HG03439 (cell line): ENCODE measurements around the gene BTBD9.

Experiments
- ATAC-seq: cut with Tn5 transposase; IDR thresholded peaks from one replicate; pipeline ENCODE4 v1.9.1; 2021; ENCODE audit warnings: mild to moderate bottlenecking, moderate library complexity; ENCODE audit not compliant: unreplicated experiment

Gene BTBD9

DNA sequence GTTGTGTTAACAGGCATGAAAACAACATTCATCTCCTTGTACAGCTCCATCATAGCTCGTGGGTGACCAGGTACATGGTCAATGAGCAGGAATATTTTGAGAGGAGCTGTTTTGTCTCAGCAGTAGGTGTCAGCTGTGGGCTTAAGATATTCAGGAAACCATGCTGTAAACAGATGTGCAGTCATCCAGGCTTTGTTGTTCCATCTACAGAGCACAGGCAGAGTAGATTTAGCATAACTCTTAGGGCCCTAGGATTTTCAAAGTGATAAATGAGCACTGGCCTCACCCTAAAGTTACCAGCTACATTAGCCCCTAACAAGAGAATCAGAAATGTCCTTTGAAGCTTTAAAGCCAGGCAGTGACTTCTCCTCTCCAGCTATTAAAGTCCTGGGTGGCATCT, 154.2 kb downstream of the BTBD9 start:
- ATAC-seq, result no peak

DNA sequence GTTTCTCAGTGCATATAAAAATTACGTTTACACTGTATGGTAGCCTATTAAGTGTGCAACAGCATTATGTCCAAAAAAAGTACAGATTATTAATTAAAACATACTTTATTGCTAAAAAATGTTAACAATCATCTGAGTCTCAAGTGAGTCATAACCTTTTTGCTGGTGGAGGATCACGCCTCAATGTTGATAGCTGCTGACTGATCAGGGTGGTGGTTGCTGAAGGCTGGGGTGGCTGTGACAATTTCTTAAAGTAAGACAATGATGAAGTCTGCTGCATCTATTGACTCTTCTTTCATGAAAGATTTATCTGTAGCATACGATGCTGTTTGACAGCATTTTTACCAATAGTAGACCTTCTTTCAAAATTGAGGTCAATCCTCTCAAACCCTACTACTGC, 155.1 kb downstream of the BTBD9 start:
- no peak for ATAC-seq

DNA sequence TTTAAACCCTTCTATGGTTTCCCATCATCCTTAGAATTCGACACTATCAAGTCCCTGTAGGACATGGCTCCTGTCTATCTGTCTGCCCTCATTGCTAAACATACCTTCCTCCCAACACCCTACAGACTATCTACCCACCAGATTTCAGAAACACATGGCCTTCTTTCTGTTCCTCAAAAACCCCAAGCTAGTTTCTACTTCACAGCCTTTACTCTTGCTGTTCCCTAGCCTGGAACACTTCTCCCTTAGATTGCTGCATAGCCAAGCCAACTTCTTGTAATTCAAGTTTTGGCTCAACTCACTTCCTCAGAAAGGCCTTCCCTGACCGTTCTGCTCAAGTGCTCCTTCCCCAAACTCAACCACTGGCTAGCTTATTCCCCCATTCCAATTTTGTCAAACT, 156.2 kb downstream of the BTBD9 start:
- ATAC-seq, result no peak

DNA sequence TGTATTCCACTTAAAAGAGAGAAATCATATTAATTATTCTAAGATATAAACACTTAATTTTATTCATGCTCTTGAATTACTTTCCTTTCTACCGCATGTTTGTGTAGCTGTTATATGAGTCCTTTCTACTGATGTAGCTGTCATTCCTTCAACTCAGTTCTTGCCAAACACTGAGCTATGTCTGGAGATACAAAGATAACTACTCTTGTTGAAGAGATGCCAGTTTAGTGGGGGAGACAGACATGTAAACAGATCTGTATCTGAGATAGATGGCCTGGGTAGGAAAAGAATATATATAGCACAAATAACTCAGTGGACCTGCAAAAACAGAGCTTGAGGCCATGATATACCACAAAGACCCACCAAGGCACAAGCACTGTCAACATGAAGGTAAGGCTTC, 157.3 kb downstream of the BTBD9 start:
- ATAC-seq, result no peak

DNA sequence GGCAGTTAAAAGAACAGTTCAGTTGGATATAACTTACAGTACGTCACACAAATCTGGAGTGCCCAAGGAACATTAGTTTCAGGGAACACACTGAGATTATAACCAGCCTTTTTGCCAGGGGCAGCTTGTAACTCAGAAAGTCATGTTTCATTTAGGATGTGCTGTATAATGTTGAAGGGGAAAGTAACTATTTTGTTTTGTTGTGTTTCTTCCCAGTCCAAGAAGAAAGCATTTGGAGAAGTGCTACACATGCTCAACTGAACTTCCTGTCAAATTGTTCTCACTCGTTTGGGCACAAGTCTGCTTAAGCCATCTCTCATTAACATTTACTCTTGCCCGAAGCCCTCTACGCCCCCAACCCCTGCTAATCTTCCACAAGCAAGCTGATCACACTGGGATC, 157.9 kb downstream of the BTBD9 start:
- no peak for ATAC-seq

DNA sequence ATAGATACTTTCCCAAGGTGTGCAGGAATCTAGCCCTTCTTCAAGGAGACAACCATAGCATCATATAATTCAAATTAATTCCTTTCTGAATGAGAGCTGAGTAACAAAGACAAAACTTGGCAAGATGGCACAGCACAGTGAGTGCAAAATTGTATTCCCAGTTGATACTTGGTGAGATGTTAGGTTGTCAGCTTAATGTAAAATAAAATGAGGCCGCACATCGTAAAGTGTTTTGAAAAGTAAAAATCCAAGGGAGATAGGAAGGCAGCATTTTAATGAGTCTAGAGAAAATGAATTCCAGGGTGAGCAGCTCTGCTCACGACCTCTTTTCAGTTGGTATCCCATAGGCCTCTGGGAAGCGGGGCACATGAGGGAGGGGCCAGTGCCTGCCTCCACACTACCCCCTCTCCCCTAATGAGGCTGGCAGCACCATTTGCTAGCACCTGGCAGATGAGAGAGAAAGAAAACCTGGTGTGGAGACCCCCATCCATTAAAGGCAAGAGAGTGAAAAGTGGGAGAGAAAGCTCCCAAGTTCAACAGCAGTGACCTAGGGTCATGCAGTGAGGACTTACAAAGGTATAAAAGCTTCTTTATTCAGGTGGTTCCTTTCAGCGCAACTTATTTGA, 158.4 kb downstream of the BTBD9 start:
- ATAC-seq, result no peak

DNA sequence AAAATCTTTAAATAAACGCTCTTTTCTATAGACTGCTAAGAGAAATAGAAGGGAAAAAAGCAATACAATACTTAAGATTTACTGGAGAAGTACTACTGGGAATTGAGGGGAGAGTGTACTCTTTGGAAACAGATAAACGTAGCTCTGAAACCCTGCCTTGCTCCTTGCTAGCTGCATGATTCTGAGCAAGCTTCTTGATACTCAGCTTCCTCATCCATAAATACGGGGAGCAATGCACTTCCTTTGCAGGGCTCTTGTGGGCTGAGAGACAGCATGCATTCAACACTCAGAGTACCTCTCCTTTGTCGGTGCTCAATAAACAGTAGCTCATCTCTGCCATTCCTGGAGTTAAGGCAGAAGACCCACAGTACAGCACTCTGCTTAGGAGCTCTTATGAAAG, 159.7 kb downstream of the BTBD9 start:
- ATAC-seq, result no peak

DNA sequence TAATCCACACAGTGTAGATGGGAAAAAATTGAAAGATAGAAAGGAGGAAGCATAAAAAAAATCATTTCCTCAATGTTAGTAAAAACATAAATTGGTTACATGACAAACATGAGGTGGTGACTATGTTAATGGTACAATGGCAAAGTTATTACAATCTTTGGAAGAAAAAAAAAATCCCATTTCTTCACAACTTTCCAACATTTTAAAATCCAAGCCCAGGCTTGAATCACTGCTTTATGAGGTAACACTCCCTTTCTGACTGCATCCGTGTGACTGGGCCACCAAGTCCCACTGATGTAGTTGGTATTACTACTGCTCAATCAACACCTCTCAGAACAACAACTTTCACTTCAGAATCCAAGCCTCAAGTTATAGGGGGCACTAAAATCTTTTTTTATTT, 160.4 kb downstream of the BTBD9 start:
- ATAC-seq, result no peak

DNA sequence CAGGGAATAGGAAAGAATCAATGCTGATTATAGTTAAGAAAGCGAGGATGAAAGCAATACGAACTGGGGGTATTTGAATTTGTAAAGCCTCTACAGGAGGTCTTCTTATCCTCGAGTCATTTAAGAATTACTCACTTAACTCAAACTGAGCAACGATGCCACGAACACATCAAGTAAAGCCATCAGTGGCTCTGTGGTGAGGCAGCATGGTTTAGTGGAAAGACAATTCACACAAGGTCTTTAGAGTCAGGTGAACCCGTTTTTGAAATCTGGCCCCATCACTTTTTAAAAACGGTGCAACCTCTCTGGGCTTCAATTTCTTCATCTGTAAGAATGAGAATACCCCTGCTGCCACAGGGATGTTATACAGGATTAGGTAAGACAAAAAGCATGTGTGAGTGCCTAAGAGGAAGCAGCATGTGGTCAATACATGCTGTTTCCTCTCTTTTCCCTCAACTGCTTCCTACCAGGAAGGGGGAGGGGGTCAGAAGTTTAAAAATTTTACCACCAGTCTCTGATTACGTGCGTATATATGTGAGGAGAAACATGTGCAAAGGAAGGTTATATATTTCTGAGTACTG, 162.0 kb downstream of the BTBD9 start:
- ATAC-seq, result no peak

DNA sequence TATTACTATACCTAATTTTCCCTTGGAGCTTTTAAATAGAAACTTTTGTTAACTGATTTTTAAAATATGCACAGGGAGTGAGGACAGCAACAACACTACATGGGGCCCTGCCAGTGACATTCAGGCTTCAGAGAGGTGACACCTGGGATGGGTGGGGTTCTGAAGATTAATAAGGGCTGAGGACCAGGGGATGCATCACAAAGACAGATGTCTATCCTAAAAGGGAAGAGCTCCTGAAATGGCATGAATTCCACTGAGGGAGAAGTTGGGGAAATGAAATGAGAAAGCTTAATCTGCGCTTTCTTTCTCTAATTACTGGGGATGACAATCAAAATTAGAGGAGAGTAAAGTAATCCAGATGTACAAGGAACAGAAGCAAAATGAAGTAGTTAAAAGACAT, 162.8 kb downstream of the BTBD9 start:
- ATAC-seq, result no peak

DNA sequence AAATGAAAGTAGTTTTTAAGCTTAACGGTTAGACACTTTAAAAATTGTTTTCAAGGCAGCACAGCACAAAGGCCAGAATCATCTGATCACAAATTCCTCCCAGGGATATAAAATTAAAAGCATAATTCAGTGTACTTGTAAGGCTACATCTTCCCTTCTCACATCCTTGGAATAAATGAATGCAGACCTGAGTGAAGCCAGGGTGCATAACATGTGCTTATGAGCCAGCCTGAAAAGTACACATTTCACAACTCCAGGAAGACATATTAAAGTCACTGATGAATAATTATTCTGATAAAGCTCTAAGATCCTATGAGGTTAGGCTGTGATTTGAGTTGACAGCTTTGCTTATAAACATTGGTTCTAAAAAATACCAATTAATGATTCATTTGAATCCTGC, 163.6 kb downstream of the BTBD9 start:
- ATAC-seq, result no peak

DNA sequence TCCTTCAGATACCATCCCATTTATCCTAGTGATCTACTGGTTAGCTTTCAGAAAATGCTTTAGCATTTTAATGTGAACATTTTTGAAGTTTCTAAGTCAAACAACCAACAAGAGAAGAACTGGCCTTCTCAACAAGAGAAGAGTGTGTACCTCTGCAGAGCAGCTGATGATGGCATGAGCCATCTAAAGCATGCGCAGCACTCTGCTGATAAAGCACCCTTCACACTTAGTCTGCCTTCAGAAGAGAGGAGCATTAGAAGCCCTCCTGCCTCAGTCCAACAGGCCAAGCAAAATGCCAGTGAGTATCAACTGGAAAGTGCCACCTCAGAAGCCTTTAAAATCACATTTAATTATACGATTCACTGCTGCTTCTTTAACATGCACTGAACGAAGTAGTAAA, 169.2 kb downstream of the BTBD9 start:
- no peak for ATAC-seq

DNA sequence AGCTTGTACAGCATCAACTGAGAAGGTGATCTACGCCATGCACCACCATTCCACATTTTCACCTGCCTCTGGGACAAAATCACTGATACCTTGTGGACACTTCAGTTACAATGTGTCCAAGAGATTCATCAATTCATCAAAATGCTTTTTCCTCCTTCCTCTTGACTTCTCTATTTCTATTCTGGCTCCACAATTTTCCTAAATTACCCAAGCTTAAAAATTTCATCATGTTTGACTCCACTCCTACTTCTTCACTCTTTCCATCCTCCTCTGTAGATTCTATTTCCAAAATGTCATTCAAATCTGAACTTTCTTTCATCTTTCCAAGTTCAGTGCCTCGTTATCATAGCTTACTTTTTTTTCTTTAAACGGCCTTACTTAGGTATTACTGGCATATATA, 172.2 kb downstream of the BTBD9 start:
- ATAC-seq, result no peak

DNA sequence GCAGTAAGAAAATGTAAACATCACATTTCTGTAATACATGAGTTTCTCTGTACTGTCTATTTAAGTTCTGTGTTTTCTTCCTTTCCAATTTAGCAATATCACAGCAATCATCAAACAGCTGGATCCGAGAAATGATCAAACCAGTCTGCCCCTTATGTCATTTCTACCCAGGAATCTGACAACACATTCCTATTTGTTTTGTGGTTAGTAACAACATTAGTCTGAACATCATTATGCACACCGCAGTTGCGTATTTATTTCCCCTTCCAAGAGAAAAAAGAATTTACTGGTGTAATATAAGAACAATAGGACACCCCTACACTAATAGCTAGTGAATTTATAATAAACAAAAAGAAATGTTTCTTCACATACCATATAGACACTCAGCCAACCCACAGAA, 179.5 kb downstream of the BTBD9 start:
- no peak for ATAC-seq

DNA sequence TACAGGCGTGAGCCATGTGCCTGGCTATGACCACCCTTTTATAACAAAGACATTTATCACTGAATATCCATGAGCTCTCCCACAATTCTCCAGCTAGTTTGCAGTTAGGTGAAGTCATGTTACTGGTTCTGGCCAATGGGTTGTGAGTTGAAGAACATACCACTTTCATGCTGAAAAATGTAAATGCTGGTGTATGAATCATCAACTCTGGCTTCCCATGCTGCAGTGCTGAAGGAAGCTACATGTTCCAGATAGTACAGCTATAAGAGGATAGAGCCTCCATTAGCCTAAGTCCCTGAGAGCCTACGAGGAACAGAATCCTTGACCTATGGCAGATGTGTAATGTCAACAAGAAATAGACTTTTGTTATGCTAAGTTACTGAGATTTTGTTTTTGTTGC, 180.4 kb downstream of the BTBD9 start:
- no peak for ATAC-seq

DNA sequence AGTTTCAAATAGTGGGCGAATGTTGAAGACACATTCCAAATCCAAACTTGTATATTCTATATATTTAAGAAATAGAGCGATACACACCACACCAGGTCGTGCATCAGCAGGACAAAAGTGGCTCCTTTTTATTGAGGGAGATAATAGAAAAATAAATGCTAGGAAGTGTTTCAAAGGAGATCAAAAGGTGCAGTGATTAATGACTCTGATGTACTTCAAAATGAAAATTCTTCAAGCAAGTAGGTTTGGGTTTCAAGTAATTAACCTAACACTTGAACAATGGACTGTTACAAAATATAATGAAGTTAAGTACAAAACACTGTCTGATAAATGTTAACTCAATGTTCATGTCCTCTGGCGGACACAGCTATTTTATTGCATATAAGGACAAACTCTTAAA, 185.9 kb downstream of the BTBD9 start:
- ATAC-seq, result no peak

DNA sequence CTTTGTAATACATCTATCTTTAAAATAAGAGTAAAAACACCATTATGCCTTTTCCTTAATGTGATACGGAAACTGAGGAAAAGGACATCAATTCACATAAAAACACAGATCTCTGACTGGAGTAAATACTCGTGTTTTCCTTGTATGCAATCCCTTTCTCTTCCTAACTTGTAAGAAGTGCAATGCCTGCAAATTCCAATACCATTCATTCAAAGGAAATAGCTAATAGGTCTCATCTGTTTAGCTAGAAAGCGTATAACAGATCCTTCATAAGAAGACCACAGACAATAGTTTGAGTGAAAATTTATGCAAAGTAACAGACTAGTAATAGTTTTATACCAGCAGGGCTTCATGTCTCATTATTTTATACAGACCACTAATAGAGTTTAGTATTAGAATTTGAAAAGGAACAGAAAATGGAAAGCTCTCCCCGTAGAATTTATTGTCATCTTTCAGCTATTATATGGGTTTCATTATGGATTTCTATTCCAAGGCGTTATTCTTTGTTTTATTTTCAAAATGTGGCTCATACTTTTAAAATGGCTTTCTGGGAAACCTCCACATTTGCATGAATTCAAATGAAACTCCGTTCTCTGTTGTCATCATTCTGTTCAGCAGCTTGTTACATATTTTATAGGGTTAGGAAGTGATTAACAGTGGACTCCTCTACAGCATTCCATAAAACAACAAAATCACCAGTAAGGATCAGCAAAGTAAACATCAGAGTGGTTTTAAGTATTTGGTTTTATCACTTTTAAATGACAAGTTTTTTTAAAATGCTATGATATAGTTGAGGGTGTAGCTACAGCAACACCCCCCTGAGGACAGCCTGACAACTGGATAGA, 186.7 kb downstream of the BTBD9 start:
- no peak for ATAC-seq

DNA sequence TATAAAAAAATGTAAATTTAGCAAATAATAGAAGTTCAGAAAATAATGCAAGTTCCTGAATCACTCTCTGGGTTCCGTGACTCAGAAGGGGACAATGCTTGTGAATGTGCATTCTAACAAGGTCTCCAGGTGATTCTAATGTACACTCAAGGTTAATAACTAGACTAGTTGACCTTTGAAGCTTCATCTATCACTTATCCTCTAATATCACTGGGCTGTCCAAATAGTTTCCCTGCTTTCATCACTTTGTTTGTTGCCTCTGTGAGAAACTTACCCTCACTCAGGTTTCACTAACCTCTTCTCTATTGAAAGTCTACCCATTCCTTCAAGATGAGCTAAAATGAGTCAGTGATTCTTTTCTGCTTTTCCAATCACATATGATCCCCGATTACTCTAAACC, 189.0 kb downstream of the BTBD9 start:
- no peak for ATAC-seq

DNA sequence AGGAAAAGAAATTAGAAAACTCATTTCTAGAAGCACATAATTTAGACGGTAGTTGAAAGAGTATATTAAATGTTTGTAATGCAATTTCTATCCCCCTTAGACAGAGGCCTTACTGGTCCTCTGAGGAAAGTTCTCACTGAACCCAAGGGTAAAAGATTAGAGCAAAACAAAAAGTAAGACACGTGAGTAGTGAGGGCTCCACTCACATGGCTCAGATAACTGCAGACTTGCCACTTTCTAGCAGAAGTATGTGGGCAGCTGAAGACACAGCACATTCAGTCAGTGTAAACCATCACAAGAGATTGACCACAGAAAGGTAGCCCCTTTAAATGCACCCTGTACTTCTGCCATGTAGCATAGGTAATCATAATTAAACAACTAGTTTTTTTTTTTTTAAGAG, 193.8 kb downstream of the BTBD9 start:
- ATAC-seq, result no peak

DNA sequence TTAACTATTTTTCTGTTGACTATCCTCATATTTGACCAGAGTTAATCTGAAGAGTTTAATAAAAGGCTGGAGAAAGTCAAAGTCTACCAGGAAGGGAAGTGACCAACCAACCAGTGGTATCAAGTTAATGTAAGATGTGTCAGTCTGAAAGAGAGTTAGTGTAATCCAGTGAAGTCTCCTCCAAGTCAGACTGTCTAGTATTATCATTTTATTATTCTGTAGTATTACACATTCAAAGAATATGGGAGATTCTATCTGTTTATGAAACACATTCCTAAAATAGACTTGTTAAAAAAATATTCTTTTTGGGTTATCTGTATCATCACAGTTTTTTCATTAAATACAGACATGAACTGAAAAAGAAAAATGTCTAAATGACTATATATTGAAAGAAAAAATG, 194.4 kb downstream of the BTBD9 start:
- ATAC-seq, result no peak

DNA sequence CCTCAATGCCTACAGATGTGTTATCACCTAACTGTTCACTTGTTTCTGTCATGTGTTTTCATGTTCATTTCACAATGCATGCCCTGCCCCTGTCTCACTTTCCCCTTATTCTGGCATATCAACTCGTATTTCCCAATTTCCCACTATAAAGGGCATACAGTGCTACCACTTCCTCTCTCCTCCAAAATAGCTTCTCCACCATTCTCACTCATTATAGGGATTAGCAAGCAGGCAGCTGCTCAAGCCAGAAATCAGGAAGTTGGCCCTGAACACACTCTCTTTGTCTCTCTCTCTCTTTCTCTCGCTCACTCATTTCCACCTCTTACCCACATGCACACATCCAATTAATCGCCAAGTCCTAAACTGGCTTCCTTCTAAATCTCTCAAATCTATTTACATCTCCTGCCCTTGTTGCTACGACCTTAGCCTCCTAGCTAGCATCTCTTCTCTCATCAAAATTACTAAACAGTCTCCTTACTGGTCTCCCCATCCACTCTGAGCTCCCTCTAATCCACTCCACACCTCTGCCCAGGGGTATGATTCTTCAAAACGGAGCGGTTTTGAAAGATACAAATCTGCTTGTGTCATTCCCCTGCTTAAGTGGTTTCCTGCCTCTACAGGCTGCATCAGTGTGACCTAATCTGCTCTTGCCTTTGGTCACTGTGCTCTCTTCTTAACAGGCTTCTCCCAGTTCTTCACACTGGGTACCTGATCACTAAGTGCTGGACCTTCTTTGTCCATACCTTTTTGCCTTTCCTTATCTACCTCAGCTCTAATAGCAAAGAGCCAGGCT, 196.2 kb downstream of the BTBD9 start:
- no peak for ATAC-seq

DNA sequence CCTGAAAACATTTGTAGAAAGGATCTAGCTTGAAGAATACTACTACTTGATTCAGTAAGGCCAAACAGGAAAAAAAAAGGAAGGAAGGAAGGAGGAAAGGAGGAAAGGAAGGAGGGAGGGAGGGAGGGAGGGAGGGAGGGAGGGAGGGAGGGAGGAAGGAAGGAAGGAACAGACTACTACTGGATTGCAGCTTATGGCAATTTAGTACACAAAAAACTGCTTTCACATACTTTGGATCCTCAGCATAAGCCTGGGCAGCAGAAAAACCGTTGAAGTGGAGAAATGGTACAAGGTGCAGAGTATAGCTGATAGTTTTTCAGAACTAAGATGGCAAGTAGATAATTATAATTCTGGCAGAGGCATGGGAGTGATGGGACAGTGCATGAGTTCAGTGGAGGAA, 201.6 kb downstream of the BTBD9 start:
- no peak for ATAC-seq
